Left cardiac atrium (tissue), 4 donors: ENCODE measurements around the gene CHSY1. TPM values are rescaled to one million over a fixed set of nuclear protein-coding genes. Genes with fewer than 3 reads are reported as not detected.
"Not testable (repeated sequence)": the region's sequence is repeated elsewhere in the genome, so short reads cannot be mapped to it uniquely, and the experiment has no call there.

Source experiments
- ATAC-seq, 2 donors: fragments of 200-7000 bp; cut with Tn5 transposase; one replicate each; pipeline ENCODE4 v1.9.1; 2020; ENCODE audit warnings: mild to moderate bottlenecking in 2 of 2, moderate library complexity in 2 of 2
- DNase-seq: peaks from one replicate; pipeline ENCODE4 v3.0.0-alpha.2; 2020
- intact Hi-C, 2 donors: fragments of 100-400 bp; cut with DNase I; formaldehyde crosslinking; loops; one replicate each; pipeline versions ENCODE4 v1.14.1 to v1.15.1; 2022 to 2023
- total RNA-seq, 2 donors: library from RNA; stranded (reverse); fragmentation: NEBNext Ultra II Directional; extraction: Animal tissue kit (Norgen Biotek cat#: 25700); gene quantifications; one replicate each; pipeline ENCODE4 v1.2.1, GENCODE V29; 2021
- donor health status: DM: no; HTN: yes; CAD: no.
- donor health status: DM: no; HTN: yes; CAD: no; lungs with severe emphysema.
- donor health status: DM: yes; HTN: yes; CAD: no.
- donor health status: Dilated cardiomyopathy.

Gene CHSY1
- total RNA-seq, 2 donors from 2014 or later = 18.8 to 42.0 TPM

DNA sequence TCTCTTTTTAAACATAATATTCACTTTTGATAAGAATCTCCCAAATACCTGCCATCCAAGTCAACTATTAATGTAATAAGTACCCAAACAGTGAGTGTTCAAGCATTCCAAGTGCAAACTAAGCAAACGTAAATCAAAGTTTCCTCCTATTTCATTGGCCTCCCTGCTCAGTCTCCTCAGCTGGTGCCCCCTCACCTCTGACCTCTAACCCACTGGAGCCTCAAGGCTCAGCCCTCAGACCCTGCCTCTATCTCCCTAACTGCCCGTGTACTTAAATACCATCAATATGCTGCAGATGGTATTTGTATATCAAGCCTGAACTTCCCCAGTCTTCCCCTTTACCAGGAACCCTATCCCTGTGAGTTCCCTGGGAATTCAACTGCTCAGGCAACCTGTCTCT is 31.8 kb downstream of the CHSY1 start:
- intact Hi-C loops = no loop called here
- ATAC-seq (no peak), DNase-seq (no peak)

DNA sequence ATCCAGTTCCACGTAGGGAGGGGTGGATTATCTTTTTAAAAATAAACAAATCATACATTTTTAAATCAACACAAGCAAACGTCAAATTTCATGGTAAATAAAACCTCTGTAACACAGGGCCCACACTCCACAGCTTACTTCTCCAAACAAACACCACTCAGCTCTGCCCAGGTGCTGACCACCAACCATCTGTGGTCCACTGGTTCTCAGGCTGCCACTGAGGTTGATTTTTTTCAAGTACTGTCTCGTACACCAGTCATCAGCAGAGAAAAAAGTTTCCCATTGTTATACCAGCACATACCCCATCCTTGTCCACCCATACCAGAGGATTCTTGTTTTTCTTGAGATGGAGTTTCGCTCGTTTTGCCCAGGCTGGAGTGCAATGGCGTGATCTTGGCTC is 32.4 kb downstream of the CHSY1 start:
- intact Hi-C loops = no loop called here
- ATAC-seq = no peak
- no peak for DNase-seq

GRCh38 chr15:101217446-101217845 is 34.4 kb downstream of the CHSY1 start:
- ATAC-seq (no peak), DNase-seq (no peak)
- intact Hi-C loops = no loop called here

GRCh38 chr15:101216100-101216499 is 35.7 kb downstream of the CHSY1 start:
- intact Hi-C loops = no loop called here
- ATAC-seq (no peak), DNase-seq (no peak)

- ATAC-seq = no peak
- DNase-seq = no peak
- intact Hi-C loops = no loop called here
Observed at GRCh38 chr15:101215681-101216080, 36.2 kb downstream of the CHSY1 start.

- DNase-seq, intact Hi-C loops, ATAC-seq: not testable (repeated sequence)
Observed at GRCh38 chr15:101214435-101215097, 37.3 kb downstream of the CHSY1 start.

DNA sequence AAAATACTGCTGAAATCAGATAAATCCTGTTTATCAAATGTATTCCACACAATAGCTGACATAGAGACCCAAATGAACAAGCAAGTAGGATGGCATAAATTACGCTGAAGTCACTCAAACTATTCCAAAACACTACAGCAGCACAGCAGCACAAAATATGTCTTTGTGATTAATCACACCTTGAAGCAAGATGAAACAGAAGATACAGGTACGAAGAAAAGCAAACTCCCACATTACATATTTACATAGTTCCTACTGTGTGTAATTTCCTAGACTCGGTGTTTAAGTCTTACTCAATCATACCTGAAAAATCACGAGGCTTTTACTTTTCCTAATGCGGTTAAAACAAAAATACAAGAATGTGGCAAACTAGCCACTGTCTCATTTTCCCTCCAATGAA is 38.3 kb downstream of the CHSY1 start:
- ATAC-seq = no peak
- no peak for DNase-seq
- intact Hi-C loops = no loop called here

- DNase-seq (no peak), ATAC-seq (no peak)
- intact Hi-C loops = no loop called here
Observed at GRCh38 chr15:101213147-101213546, 38.7 kb downstream of the CHSY1 start.

DNA sequence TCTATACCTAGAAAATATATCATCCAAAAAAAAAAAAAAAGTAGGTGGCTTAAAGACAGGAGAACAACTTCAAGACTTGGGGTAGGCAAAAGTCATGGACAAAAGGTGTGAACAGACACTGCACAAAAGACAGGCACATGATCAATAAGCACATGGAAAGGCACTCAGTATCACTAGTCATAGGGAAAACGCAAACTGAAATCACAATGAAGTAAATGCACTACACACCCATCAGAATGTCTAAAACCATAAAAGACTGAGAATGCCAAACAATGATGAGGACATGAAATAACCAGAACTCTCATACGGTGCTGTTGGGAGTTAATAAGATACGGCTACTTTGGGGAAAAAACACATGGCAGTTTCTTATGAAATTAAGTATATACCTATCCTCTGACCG is 40.0 kb downstream of the CHSY1 start:
- ATAC-seq = no peak
- intact Hi-C loops = no loop called here
- no peak for DNase-seq

- ATAC-seq = peak in 1 of 2 donors; percentile 48
Observed at GRCh38 chr15:101210466-101210865, 41.4 kb downstream of the CHSY1 start.

DNA sequence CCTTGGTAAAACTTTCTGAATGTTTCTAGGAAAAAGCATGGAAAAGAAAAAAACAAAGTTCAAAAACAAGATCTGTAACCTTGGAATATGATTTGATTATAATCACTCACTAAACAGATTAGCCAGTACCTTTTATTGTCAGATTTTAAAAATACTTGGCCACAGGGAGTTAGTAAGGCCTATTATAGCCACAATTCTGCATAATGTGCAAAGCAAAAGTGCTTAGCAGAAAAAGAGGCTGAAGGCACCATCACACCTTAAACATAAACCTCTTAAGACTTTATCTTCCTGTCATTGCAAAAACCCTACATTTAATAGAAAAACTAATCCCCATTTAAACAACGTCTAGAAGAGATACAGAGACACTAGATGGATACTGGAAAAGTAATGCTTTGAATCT is 41.8 kb downstream of the CHSY1 start:
- no peak for DNase-seq

More at GRCh38 chr15:101210466-101210865, 41.4 kb downstream of the CHSY1 start:
- DNase-seq = no peak
- intact Hi-C loops = no loop called here

DNA sequence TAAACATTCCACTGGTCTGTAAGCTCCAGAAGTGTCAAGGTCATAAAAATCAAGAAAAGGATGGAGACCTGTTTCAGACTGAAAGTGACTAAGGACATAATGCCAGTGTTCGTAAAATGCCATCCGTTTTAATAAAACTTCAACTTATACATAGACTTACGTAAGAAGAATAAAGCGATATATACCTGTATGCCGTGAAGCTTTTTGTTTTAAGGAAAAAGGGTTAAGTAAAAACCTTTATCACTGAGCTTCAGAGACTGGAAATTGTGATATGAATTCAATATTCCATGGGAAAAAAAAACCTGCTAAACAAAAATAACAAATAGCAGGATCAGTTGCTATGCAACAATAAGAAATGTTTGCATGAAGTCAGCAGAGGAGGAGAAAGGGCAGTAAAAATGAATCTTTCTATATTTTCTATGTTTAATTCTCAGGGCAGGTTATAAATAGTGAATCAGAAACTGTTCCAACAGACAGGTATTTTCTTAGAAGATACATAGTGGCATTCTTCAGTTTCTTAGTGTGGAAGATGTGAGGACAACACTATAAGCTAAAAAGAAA is 42.5 kb downstream of the CHSY1 start:
- no peak for DNase-seq
- intact Hi-C loops = no loop called here
- no peak for ATAC-seq

More for the DNA sequence above, 41.8 kb downstream of the CHSY1 start:
- no peak for ATAC-seq
- intact Hi-C loops = no loop called here

GRCh38 chr15:101207867-101208288 is 44.0 kb downstream of the CHSY1 start:
- ATAC-seq (peak; percentile 56 to 67), DNase-seq (peak; percentile 50)

GRCh38 chr15:101206176-101206591 is 45.7 kb downstream of the CHSY1 start:
- ATAC-seq (peak in 1 of 2 donors; percentile 34), DNase-seq (no peak)
- intact Hi-C loops = no loop called here

More at GRCh38 chr15:101207867-101208288, 44.0 kb downstream of the CHSY1 start:
- intact Hi-C loops = no loop called here

- ATAC-seq (no peak), DNase-seq (no peak)
- intact Hi-C loops = no loop called here
Observed at GRCh38 chr15:101204739-101205535, 46.9 kb downstream of the CHSY1 start.

- ATAC-seq (no peak), DNase-seq (no peak)
- intact Hi-C loops = no loop called here
Observed at GRCh38 chr15:101203607-101204189, 48.1 kb downstream of the CHSY1 start.

DNA sequence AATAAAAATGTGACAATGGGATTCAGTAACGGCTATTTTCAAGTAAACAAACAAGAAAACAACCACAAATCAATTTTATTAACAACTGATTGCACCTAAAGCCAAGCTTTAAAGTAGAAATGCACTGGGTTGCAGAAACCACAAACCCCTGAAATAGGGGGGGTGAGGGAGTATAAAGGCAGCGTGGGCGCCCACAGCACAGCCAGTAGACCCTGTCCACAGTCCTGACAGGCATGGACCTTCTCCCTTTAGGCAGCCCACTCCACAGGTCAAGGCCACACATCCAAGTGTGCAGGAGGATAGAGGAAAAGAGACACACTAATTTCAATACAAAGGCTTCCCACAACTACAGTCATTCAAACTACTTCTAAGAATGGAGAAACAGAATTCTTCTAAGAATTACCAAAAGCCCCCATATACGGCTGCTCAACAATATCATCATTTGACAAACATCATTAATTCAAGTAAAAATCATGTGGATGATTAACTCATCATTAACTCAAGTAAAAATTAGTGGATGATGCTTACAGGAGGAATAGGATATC is 48.7 kb downstream of the CHSY1 start:
- ATAC-seq (no peak), DNase-seq (no peak)
- intact Hi-C loops = no loop called here

DNA sequence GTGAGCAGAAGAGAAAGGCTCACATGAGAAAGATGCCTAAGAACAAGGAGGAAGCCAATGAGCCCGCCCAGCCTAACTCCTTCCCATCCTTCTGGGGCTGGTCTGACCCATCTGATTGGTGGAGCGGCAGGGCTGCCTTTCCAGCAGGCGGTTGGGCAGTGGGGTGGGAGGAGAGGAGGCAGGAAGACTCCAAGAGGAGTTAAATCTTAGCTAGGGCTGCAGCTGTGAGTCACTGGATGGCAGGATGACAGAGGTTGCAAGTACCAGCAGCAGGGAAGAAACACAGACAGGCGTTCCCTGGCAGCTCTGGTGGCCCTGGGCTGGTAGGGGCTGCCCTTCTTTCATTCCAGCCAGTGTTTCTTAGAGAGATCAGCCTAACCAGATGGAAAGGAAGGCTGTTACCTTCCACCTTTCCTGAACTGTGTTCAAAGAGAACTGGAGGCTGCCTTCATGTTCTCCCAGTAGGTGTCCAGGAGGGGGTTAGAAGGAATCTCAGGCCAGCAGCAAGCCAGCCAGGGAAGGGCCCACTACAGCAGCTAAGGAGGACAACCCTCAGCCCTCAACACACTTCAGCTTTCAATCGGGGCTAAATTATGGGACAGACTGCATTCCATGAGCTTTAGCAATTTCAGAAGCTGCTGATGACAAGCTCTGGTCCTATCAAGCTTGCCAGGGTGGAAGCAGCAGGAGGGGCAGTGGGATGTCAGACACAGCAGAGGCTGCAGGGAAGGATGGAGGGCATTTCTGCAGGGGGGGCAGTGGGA is 50.3 kb downstream of the CHSY1 start:
- ATAC-seq (peak; percentile 94 to 98), DNase-seq (peak; percentile 94)
- intact Hi-C loops = no loop called here

GRCh38 chr15:101200181-101200580 is 51.7 kb downstream of the CHSY1 start:
- DNase-seq (no peak), ATAC-seq (no peak)
- intact Hi-C loops = no loop called here
